Small intestine (tissue), 7 donors: ENCODE results near the gene TRPC4. TPM values are rescaled to one million over a fixed set of nuclear protein-coding genes. Genes with fewer than 3 reads are reported as not detected.
A peak's percentile ranks its signal among the peaks of the same experiment; 100 is the strongest.

Source experiments
- DNase-seq, 2 donors: peaks; one replicate each; pipeline versions ENCODE4 v3.0.0 to v3.0.0-alpha.2; 2013
- FAIRE-seq: peaks from 2 replicates; lab custom pipeline; 2012; peaks lifted over from hg19 to GRCh38; lab: Jason Lieb, UNC
- H3K27ac ChIP-seq, 3 donors: one replicate each; pipeline ENCODE4 v1.5.1; 2013; ENCODE audit warnings: low read length in 2 of 3, mild to moderate bottlenecking in 2 of 3, control low read depth in 1 of 3, inconsistent platforms in 1 of 3, low read depth in 1 of 3, moderate library complexity in 1 of 3
- H3K27me3 ChIP-seq, 3 donors: one replicate each; pipeline ENCODE4 v1.6.1; 2013; ENCODE audit warnings: low read length in 3 of 3, inconsistent platforms in 1 of 3; ENCODE audit not compliant: control insufficient read depth in 3 of 3, insufficient read depth in 3 of 3
- H3K36me3 ChIP-seq, 3 donors: one replicate each; pipeline ENCODE4 v1.6.1; 2013; ENCODE audit warnings: low read length in 3 of 3, inconsistent platforms in 1 of 3, low read depth in 1 of 3, mild to moderate bottlenecking in 1 of 3, moderate library complexity in 1 of 3; ENCODE audit not compliant: control insufficient read depth in 3 of 3, insufficient read depth in 2 of 3
- H3K4me1 ChIP-seq, 3 donors: one replicate each; pipeline ENCODE4 v1.6.1; 2013; ENCODE audit warnings: low read length in 2 of 3, inconsistent platforms in 1 of 3, low read depth in 1 of 3, mild to moderate bottlenecking in 1 of 3, moderate library complexity in 1 of 3; ENCODE audit not compliant: control insufficient read depth in 3 of 3, insufficient read depth in 2 of 3
- H3K4me3 ChIP-seq, 3 donors: one replicate each; pipeline ENCODE4 v1.5.1; 2013; ENCODE audit warnings: low read length in 3 of 3, control low read depth in 1 of 3, inconsistent platforms in 1 of 3, low read depth in 1 of 3, mild to moderate bottlenecking in 1 of 3, moderate library complexity in 1 of 3
- H3K9me3 ChIP-seq, 2 donors: one replicate each; pipeline ENCODE4 v1.6.1; 2013; ENCODE audit warnings: low read depth in 1 of 2, low read length in 1 of 2; ENCODE audit not compliant: control insufficient read depth in 2 of 2, insufficient read depth in 1 of 2
- WGBS, 3 donors: extraction: QIAGEN DNeasy Blood & Tissue Kit; methylation state at CpG; one replicate each; pipeline ENCODE4 v1.1.7; 2013; 5-methylcytosine and 5-hydroxymethylcytosine counted together
- polyA plus RNA-seq, 4 donors: library from polyadenylated mRNA; stranded (reverse) in 3 of 4; unstranded in 1 of 4; fragments of 200-250 nt in 3 of 4; fragments of 120-200 nt in 1 of 4; gene quantifications; one replicate each; pipeline versions ENCODE4 v1.2.1 to v1.2.3, GENCODE V29; 2013
- donor health status: healthy with polysubstance abuse.
- donor health status: control.
- donor health status: control.
- donor health status: Bipolar disorder and iron deficiency.
- donor health status: healthy.

Gene TRPC4
- polyA plus RNA-seq, 4 donors = 0.04 to 0.27 (median 0.18) TPM; not detected in 1

DNA sequence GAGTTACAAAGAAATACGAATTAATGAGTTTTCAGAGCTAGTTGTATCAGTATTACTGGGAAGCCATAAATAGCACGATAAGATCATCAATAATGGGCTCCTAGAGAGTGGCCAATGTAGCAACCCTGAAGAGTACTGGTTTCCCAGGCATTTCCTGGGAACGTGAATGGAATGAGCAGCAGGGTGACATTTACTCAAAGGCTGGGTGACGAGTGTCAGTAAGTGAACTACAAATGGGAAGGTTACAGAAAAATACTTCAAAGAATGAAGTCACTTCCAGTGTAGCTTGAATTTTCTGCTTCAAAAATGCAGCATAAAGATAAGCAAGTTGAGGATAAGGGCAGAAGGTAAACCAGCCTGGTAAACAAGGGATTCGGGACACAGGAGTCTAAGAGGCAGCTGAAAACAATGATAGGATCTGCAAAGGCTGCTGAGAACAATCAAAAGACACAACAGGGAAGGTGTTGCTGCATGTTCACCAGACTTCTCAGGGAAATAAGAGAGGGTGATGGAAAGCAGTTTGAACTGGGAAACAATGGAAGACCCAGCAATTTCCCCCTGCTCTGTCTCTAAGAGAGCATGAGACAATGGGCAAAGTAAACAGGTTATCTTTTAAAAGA lies 222.4 kb downstream of the TRPC4 start:
- H3K36me3 ChIP-seq = no peaks in the 10 kb centered on the region
- no peak overlapping the region for H3K27ac ChIP-seq
- H3K4me1 ChIP-seq = no peaks in the 10 kb centered on the region
- H3K4me3 ChIP-seq = no peak overlapping the region
- no peaks in the 10 kb centered on the region for H3K9me3 ChIP-seq
- 11 to 36% (median 14%) methylated on average over 5 of the region's 5 CpGs for WGBS, 3 donors
- peak in 1 of 2 donors; percentile 1 for DNase-seq
- FAIRE-seq = no peak
- no peaks in the 10 kb centered on the region for H3K27me3 ChIP-seq

DNA sequence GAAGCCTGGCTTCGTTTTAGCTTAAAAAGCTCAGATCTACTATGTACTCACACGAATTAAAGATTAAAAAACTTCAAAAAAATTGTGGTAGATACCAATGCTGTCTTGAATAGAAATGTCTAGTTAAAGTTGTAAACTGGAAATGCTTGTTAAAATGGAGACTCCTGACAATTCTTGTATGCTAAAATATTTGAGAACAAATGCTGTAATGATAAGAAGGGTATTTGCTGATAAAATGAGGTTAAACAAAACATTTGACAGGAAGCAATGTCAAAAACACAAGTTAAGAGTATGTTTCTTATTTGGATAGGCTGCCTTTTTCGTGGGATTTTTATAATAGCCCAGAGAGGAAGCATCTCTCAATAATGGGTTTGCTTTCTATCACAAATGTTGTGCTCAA lies 223.0 kb downstream of the TRPC4 start:
- Histone ChIP-seq H3K4me3 (no peak overlapping the region), H3K36me3 (no peaks in the 10 kb centered on the region), H3K4me1 (no peaks in the 10 kb centered on the region), H3K27me3 (no peaks in the 10 kb centered on the region), H3K9me3 (no peaks in the 10 kb centered on the region), H3K27ac (no peak overlapping the region)
- 19 to 46% (median 30%) methylated on average over 3 of the region's 3 CpGs for WGBS, 3 donors
- DNase-seq = no peak
- FAIRE-seq = no peak

DNA sequence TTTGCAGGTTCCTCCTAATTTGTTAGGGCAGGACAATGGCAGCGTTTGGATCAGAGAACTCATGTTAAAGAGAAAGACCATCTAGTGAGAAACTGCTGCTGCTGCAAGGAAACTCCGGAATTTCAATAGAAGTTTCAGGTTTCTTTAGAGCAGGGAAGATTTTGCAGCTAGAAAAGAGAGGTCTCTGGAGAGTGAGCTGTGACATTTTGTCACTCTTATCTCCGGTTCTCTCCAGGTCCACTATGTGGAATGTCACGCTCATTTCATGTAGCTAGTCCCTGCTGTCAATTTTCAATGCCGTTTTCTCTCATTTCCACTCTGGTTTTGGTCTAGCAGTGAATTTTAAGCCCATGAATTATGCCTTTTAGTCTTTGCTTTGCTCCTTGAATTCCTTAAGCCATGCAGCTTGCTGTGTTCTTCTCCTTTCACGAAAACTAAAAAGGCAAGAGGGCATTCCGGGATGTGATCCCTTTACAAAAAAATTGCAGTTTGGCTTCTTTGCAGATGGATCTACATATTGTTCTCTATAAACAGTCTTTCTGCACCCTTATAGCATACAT lies 224.3 kb downstream of the TRPC4 start:
- DNase-seq (no peak), FAIRE-seq (no peak)
- H3K36me3 ChIP-seq = no peaks in the 10 kb centered on the region
- H3K27me3 ChIP-seq = no peaks in the 10 kb centered on the region
- no peaks in the 10 kb centered on the region for H3K4me1 ChIP-seq
- 46 to 66% (median 61%) methylated on average over 7 of the region's 7 CpGs for WGBS, 3 donors
- no peak overlapping the region for H3K4me3 ChIP-seq
- H3K9me3 ChIP-seq = no peaks in the 10 kb centered on the region
- H3K27ac ChIP-seq = no peak overlapping the region

DNA sequence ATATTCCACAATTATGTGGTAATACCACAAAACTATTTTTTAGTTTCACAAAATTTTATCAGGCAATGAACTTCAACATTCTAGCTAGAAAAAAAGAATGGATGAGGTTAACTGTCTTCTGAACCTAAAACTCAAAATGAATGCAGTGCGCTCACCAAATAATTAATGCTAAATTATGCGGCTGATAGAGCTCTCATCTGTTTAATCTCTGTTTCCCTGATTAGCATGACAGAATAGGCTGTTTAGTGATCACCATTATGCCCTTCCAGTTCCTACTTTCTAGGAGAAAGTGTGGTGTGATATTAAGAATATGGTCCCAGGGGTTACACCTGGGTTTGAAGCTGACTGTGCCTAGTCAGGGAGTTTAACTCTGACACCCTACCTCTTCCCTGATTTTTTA lies 228.2 kb downstream of the TRPC4 start:
- no peaks in the 10 kb centered on the region for H3K36me3 ChIP-seq
- FAIRE-seq = no peak
- WGBS, 3 donors = 91 to 98% (median 97%) methylated on average over 2 of the region's 2 CpGs

DNA sequence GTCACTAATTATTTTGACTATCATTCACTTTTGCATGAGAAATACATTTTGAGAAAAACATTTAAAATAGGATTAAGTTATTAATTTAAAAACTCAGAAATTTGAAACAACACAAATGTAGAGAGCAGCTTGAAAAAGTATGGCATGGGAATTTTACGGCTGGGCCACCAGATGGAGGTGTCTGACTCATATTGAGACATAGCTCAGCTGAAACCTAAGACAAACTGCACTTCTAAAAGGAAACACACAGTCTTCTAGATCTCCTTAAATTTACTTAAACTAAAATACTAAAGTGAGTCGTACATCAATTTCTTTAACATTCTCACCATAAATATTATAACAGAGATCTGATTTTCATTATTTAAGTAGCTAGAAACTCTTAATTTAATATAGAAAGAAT lies 229.1 kb downstream of the TRPC4 start:
- H3K4me3 ChIP-seq = no peak overlapping the region
- H3K9me3 ChIP-seq = no peaks in the 10 kb centered on the region
- 13 to 20% (median 19%) methylated on average over 2 of the region's 2 CpGs for WGBS, 3 donors
- H3K27ac ChIP-seq = no peak overlapping the region
- peak in 1 of 2 donors; percentile 2 for DNase-seq
- no peaks in the 10 kb centered on the region for H3K4me1 ChIP-seq
- no peak for FAIRE-seq
- H3K36me3 ChIP-seq = no peaks in the 10 kb centered on the region
- H3K27me3 ChIP-seq = no peaks in the 10 kb centered on the region

More for the DNA sequence above, 228.2 kb downstream of the TRPC4 start:
- Histone ChIP-seq H3K4me1 (no peaks in the 10 kb centered on the region), H3K27me3 (no peaks in the 10 kb centered on the region), H3K4me3 (no peak overlapping the region), H3K9me3 (no peaks in the 10 kb centered on the region), H3K27ac (no peak overlapping the region)
- no peak for DNase-seq

DNA sequence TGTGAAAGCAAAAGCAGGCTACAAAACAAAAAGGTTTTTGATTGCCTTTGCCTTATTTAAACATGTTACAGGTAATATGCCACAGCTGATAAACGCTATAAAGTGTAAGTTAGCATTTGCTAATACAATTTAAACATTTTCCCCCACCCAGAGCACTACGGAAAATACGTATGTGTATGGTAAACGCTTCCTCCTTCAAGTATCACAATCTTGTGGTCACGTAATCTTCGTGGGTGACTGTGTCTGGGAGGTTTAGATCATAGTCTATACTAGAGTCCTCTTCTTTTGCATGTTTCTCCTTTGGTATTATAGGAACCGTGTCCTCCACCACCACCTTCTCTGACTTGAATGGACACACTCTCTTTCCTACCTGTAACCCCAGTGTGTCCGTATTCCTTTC lies 232.9 kb downstream of the TRPC4 start:
- FAIRE-seq = no peak
- 67 to 79% (median 70%) methylated on average over 8 of the region's 8 CpGs for WGBS, 3 donors
- Histone ChIP-seq H3K4me3 (no peak overlapping the region), H3K27me3 (no peaks in the 10 kb centered on the region), H3K4me1 (no peaks in the 10 kb centered on the region), H3K27ac (no peak overlapping the region), H3K9me3 (no peaks in the 10 kb centered on the region), H3K36me3 (no peaks in the 10 kb centered on the region)
- DNase-seq = no peak

DNA sequence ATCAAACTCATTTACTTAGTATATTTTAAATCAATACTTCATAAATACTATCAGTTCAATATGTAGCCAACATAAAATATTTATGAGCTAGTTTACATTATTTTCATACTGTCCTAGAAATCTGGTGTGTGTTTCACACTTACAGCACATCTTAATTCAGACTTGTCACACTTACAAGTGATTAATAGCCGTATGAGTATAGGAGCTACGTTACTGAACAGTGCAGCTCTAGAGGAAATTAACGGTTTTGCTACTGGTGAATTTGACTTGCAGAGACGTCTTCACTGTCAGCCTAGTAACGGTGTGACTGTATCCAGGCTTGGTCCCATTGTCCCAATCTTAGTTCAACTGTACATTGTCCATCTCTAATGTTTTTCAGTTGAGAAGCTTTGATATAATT lies 237.3 kb downstream of the TRPC4 start:
- no peak overlapping the region for H3K27ac ChIP-seq

DNA sequence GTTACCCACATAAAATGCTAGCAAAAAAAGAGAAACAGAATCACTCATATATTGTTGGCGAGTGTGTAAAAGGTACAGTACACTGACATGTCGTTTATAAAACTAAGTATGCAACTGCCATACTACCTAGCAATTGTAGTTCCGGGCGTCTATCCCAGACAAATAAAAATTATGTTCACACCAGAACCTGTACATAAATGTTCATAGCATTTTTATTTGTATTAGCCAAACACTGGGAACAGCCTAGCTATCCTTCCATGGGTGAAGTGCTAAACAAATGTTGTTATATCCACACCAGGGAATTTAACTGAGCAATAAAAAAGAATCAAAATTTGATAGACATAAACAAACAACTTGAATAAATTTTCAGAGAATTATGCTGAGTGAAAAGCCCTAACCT lies 242.1 kb downstream of the TRPC4 start:
- no peaks in the 10 kb centered on the region for H3K4me1 ChIP-seq
- H3K9me3 ChIP-seq = no peaks in the 10 kb centered on the region
- no peak overlapping the region for H3K4me3 ChIP-seq
- no peaks in the 10 kb centered on the region for H3K36me3 ChIP-seq
- WGBS, 3 donors = 72 to 85% (median 84%) methylated on average over 4 of the region's 4 CpGs
- H3K27me3 ChIP-seq = no peaks in the 10 kb centered on the region
- no peak overlapping the region for H3K27ac ChIP-seq
- DNase-seq (no peak), FAIRE-seq (no peak)

More for the DNA sequence above, 237.3 kb downstream of the TRPC4 start:
- Histone ChIP-seq H3K9me3 (no peaks in the 10 kb centered on the region), H3K27me3 (no peaks in the 10 kb centered on the region), H3K4me3 (no peak overlapping the region), H3K4me1 (no peaks in the 10 kb centered on the region), H3K36me3 (no peaks in the 10 kb centered on the region)
- DNase-seq = no peak
- FAIRE-seq = no peak
- 57 to 71% (median 61%) methylated on average over 5 of the region's 5 CpGs for WGBS, 3 donors
